NCI-H2171 (cell line): Measurements from ENCODE around the gene CUX1.

Experiments used
- DNase-seq: peaks from one replicate; lab custom pipeline; 2025; lab: John Stamatoyannopoulos, UW

The CUX1 gene

GRCh38 chr7:101937717-101938514 lies 120.5 kb downstream of the CUX1 start:
- DNase-seq, result no peak

GRCh38 chr7:101939136-101939695 lies 121.8 kb downstream of the CUX1 start:
- no peak for DNase-seq

- DNase-seq, result no peak
Measured at GRCh38 chr7:101940151-101940550, 122.7 kb downstream of the CUX1 start.

- peak; percentile 30 for DNase-seq
Measured at GRCh38 chr7:101940830-101941229, 123.4 kb downstream of the CUX1 start.

GRCh38 chr7:101941481-101942383 lies 124.3 kb downstream of the CUX1 start:
- no peak for DNase-seq

GRCh38 chr7:101942603-101943210 lies 125.3 kb downstream of the CUX1 start:
- no peak for DNase-seq

GRCh38 chr7:101943306-101943705 lies 125.9 kb downstream of the CUX1 start:
- no peak for DNase-seq

- no peak for DNase-seq
Measured at GRCh38 chr7:101943889-101944600, 126.6 kb downstream of the CUX1 start.

GRCh38 chr7:101944611-101945010 lies 127.2 kb downstream of the CUX1 start:
- no peak for DNase-seq

GRCh38 chr7:101945034-101945758 lies 127.8 kb downstream of the CUX1 start:
- no peak for DNase-seq

GRCh38 chr7:101947899-101948298 lies 130.5 kb downstream of the CUX1 start:
- peak; percentile 63 for DNase-seq

GRCh38 chr7:101948650-101949049 lies 131.2 kb downstream of the CUX1 start:
- DNase-seq, result no peak

- DNase-seq, result no peak
Measured at GRCh38 chr7:101950450-101951119, 133.2 kb downstream of the CUX1 start.

- peak; percentile 50 for DNase-seq
Measured at GRCh38 chr7:101951757-101952156, 134.3 kb downstream of the CUX1 start.

GRCh38 chr7:101952355-101953247 lies 135.2 kb downstream of the CUX1 start:
- DNase-seq, result no peak

GRCh38 chr7:101953248-101953819 lies 135.9 kb downstream of the CUX1 start:
- DNase-seq, result no peak

- DNase-seq, result no peak
Measured at GRCh38 chr7:101954499-101954898, 137.1 kb downstream of the CUX1 start.

GRCh38 chr7:101956130-101956529 lies 138.7 kb downstream of the CUX1 start:
- DNase-seq, result no peak
